Loucy (cell line): ENCODE measurements around the gene TAS2R4.
"Not testable (repeated sequence)": the region's sequence is repeated elsewhere in the genome, so short reads cannot be mapped to it uniquely, and the experiment has no call there.

Experiments
- H2AFZ ChIP-seq: fragments of 200-600 bp; sonication (generic); 2 replicates; pipeline ENCODE4 v1.6.0; 2016; ENCODE audit warnings: antibody characterized with exemption, mild to moderate bottlenecking, low read length, moderate library complexity
- H3F3A ChIP-seq: fragments of 200-600 bp; 2 replicates; pipeline ENCODE4 v1.6.0; 2016; ENCODE audit warnings: antibody characterized with exemption, low read depth, mild to moderate bottlenecking
- H3K27me3 ChIP-seq: fragments of 200-600 bp; sonication (generic); 2 replicates; pipeline ENCODE4 v1.6.1; 2014; ENCODE audit warnings: low read length, mild to moderate bottlenecking; ENCODE audit not compliant: insufficient read depth, poor library complexity, severe bottlenecking
- H3K36me3 ChIP-seq: fragments of 200-600 bp; sonication (generic); 2 replicates; pipeline ENCODE4 v1.6.1; 2016; ENCODE audit warnings: low read length; ENCODE audit not compliant: insufficient read depth
- H3K4me1 ChIP-seq: fragments of 200-600 bp; sonication (generic); 2 replicates; pipeline ENCODE4 v1.5.1; 2014; ENCODE audit warnings: low read length, mild to moderate bottlenecking; ENCODE audit not compliant: insufficient read depth, poor library complexity, severe bottlenecking
- H3K4me2 ChIP-seq: fragments of 200-600 bp; sonication (generic); 2 replicates; pipeline ENCODE4 v1.6.0; 2014; ENCODE audit warnings: antibody characterized with exemption, low read length, low read depth, mild to moderate bottlenecking; ENCODE audit not compliant: poor library complexity, severe bottlenecking
- H3K4me3 ChIP-seq: fragments of 200-600 bp; sonication (generic); 2 replicates; pipeline ENCODE4 v1.5.1; 2014; ENCODE audit warnings: low read length, mild to moderate bottlenecking, mixed read lengths; ENCODE audit not compliant: poor library complexity, severe bottlenecking
- H3K79me2 ChIP-seq: fragments of 200-600 bp; sonication (generic); 2 replicates; pipeline ENCODE4 v1.6.1; 2014; ENCODE audit warnings: low read length; ENCODE audit not compliant: insufficient read depth
- H3K9ac ChIP-seq: fragments of 200-600 bp; sonication (generic); 2 replicates; pipeline ENCODE4 v1.6.0; 2014; ENCODE audit warnings: mild to moderate bottlenecking, low read depth, low read length, moderate library complexity; ENCODE audit not compliant: poor library complexity, severe bottlenecking
- H3K9me2 ChIP-seq: fragments of 200-600 bp; sonication (generic); replicated peaks from 2 replicates; pipeline ENCODE4 v1.6.1; 2016; ENCODE audit warnings: low read depth, low read length, mixed read lengths
- H3K9me3 ChIP-seq: fragments of 200-600 bp; sonication (generic); 2 replicates; pipeline ENCODE4 v1.6.1; 2014; ENCODE audit warnings: mild to moderate bottlenecking, antibody characterized with exemption, low read length, low read depth; ENCODE audit not compliant: insufficient read depth
- H4K20me1 ChIP-seq: fragments of 200-600 bp; sonication (generic); 2 replicates; pipeline ENCODE4 v1.6.0; 2014; ENCODE audit warnings: antibody characterized with exemption, low read length, mild to moderate bottlenecking; ENCODE audit not compliant: insufficient read depth, poor library complexity, severe bottlenecking
- EZH2phosphoT487 ChIP-seq: fragments of 200-600 bp; IDR thresholded peaks from 2 replicates; pipeline ENCODE4 v1.6.1; 2018; ENCODE audit warnings: antibody characterized with exemption, mild to moderate bottlenecking, moderate library complexity, borderline replicate concordance
- TF ChIP-seq, protein P1 (sequence below): fragments of 200-600 bp; sonication (generic); conservative IDR thresholded peaks from 2 replicates; pipeline ENCODE4 v1.5.1; 2014; ENCODE audit warnings: mild to moderate bottlenecking, antibody characterized with exemption, low read length

Gene TAS2R4

DNA sequence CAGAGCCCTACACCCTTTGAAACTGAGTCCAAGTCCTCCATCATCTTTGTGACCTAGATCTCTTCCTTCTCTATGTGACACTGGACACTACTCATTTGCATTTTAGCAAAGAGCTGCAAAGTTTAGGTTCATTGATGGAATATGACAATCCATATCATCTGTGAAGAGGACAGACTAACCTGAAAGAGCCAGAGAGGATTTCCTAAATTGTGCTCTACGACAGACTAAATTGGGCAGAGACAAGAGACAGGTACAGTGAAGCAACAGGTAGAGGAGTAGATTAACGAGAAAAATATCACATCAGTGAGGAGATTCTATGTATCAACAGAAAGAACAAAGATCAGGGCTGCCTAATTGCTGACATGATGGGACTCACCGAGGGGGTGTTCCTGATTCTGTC is 12.7 kb upstream of the TAS2R4 start, which contains the start of gene TAS2R3:
Gene TAS2R3 (plus strand): TSS at position 301 of the 400 bp plus-strand sequence. CDS start 62 bp downstream, at position 363.
- H3K4me3 ChIP-seq = no peak within 1 kb of the TSS
- H3K9ac ChIP-seq = no peak within 1 kb of the TSS
- H3K9me2 ChIP-seq = no peaks in the 10 kb centered on the region
- H3F3A ChIP-seq = no peaks in the 10 kb centered on the region
- H3K27me3 ChIP-seq = no peaks in the 10 kb centered on the region
- H3K9me3 ChIP-seq = no peaks in the 10 kb centered on the region
- no peaks in the 10 kb centered on the region for H4K20me1 ChIP-seq
- TF ChIP-seq EZH2phosphoT487 = no peak
- TF ChIP-seq, protein P1, sequence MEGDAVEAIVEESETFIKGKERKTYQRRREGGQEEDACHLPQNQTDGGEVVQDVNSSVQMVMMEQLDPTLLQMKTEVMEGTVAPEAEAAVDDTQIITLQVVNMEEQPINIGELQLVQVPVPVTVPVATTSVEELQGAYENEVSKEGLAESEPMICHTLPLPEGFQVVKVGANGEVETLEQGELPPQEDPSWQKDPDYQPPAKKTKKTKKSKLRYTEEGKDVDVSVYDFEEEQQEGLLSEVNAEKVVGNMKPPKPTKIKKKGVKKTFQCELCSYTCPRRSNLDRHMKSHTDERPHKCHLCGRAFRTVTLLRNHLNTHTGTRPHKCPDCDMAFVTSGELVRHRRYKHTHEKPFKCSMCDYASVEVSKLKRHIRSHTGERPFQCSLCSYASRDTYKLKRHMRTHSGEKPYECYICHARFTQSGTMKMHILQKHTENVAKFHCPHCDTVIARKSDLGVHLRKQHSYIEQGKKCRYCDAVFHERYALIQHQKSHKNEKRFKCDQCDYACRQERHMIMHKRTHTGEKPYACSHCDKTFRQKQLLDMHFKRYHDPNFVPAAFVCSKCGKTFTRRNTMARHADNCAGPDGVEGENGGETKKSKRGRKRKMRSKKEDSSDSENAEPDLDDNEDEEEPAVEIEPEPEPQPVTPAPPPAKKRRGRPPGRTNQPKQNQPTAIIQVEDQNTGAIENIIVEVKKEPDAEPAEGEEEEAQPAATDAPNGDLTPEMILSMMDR = no peak
- H2AFZ ChIP-seq = no peak within 1 kb of the TSS
- H3K36me3 ChIP-seq = peaks cover 44% of the 10 kb centered on the region; the same call in 1 of the 2 replicates
- H3K79me2 ChIP-seq = no peaks in the 10 kb centered on the region
- no peak within 1 kb of the TSS for H3K4me2 ChIP-seq
- H3K4me1 ChIP-seq = no peaks in the 10 kb centered on the region

DNA sequence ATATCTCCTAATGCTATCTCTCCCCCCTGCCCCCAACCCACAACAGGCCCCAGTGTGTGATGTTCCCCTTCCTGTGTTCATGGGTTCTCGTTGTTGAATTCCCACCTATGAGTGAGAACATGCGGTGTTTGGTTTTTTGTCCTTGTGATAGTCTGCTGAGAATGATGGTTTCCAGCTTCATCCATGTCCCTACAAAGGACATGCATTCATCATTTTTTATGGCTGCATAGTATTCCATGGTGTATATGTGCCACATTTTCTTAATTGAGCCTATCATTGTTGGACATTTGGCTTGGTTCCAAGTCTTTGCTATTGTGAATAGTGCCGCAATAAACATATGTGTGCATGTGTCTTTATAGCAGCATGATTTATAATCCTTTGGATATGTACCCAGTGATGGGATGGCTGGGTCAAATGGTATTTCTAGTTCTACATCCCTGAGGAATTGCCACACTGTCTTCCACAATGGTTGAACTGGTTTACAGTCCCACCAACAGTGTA is 6.3 kb upstream of the TAS2R4 start:
- not testable (repeated sequence) for H3K9me2 ChIP-seq, H3K27me3 ChIP-seq, H3K4me3 ChIP-seq, H3K36me3 ChIP-seq, H3F3A ChIP-seq, H3K79me2 ChIP-seq, H3K4me1 ChIP-seq, H2AFZ ChIP-seq, H3K4me2 ChIP-seq, H4K20me1 ChIP-seq, H3K9me3 ChIP-seq, H3K9ac ChIP-seq

DNA sequence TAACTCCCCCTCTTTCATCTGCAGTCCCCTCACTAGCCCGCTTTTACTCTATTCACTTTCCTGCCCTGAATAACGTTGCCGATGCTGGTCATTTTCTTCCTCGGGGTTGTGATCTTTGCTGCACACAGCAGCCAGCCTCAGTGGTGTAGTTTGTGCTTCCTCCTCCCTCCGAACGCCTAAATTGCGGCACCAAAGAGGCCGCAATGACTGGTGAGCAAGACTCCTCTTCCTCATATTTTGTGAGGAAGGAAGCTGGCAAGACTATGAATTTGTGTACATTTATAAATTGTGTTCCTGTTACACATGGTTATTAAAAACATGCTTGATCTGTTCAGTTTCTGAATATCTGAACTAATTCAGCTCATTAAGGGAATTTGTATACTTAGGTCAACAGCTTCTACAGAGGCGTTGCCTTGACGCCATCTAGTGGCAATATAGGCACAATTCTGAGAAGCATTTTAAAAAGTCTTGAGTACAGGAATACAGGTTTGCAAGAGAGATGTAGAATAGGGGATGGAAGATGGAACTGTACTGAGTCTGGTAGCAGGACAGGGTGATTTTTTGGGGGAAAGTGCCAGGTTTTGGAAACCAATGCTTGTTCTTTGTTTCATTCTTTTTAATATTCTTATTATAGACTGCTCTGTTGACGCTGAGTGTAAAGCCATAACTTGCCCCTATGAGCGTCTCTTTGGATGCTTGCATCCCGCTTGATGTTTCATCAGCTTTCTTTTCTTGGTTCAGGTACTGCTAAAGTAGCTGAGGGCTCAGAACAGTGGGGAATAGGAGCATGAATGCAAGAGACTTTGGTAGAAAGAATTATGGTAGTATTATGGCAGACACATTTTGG is 9.5 kb downstream of the TAS2R4 start:
- no peaks in the 10 kb centered on the region for H3F3A ChIP-seq
- H3K4me3 ChIP-seq = no peak overlapping the region
- H3K36me3 ChIP-seq = peaks cover 8% of the 10 kb centered on the region; the same call in 1 of the 2 replicates
- H3K79me2 ChIP-seq = no peaks in the 10 kb centered on the region
- H3K4me1 ChIP-seq = no peaks in the 10 kb centered on the region
- H3K9ac ChIP-seq = no peak overlapping the region
- H4K20me1 ChIP-seq = peaks cover 4% of the 10 kb centered on the region
- no peak overlapping the region for H3K4me2 ChIP-seq
- TF ChIP-seq, protein P1 = peak; percentile 91
- TF ChIP-seq EZH2phosphoT487 = no peak
- no peak overlapping the region for H2AFZ ChIP-seq
- no peaks in the 10 kb centered on the region for H3K9me3 ChIP-seq
- no peaks in the 10 kb centered on the region for H3K9me2 ChIP-seq
- no peaks in the 10 kb centered on the region for H3K27me3 ChIP-seq
